HCT116 (cell line): ENCODE measurements around the gene LTO1. TPM values are rescaled to one million over a fixed set of nuclear protein-coding genes. Genes with fewer than 3 reads are reported as not detected.

Experiments
- ATAC-seq: fragments of 200-7000 bp; cut with Tn5 transposase; 2 replicates; pipeline ENCODE4 v1.9.1; 2020; ENCODE audit warnings: mild to moderate bottlenecking, moderate library complexity
- BruUV-seq: library from RNA; stranded (reverse); fragments of 400-500 nt; replicated peaks from 2 replicates; lab custom pipeline; 2021; lab: Mats Ljungman, UMichigan
- CTCF ChIA-PET: fragments of 300-600 bp; sonication (Branson Sonifier 250); formaldehyde crosslinking; loops from one replicate; lab custom pipeline; 2021; ENCODE audit warnings: antibody characterized with exemption; lab: Charles Lee
- POLR2A ChIA-PET: fragments of 300-600, 350-600 bp; sonication (Branson Sonifier 250); formaldehyde crosslinking; loops from one replicate; lab custom pipeline; 2021; ENCODE audit warnings: antibody characterized with exemption; lab: Charles Lee
- RAD21 ChIA-PET, 2 experiments: fragments of 300-600 bp; sonication (Branson Sonifier 250); formaldehyde crosslinking; loops; one replicate each; lab custom pipeline; 2023; ENCODE audit warnings: low total read pairs in 2 of 2; ENCODE audit not compliant: uncharacterized antibody in 2 of 2, unreplicated experiment in 2 of 2, low non-redundant PET in 1 of 2; lab: Charles Lee
- DNase-seq: peaks from one replicate; pipeline ENCODE4 v3.0.0-alpha.2; 2010; ENCODE audit warnings: low read depth, low spot score
- H2AFZ ChIP-seq: fragments of 200-600 bp; shearing (Covaris generic), sonication (generic); 2 replicates; pipeline ENCODE4 v1.6.1; 2017; ENCODE audit warnings: low read depth, mixed run types, mixed read lengths, antibody characterized with exemption, low read length; ENCODE audit not compliant: poor library complexity, severe bottlenecking
- H3K27ac ChIP-seq: 2 replicates; pipeline ENCODE4 v1.5.1; 2012; ENCODE audit warnings: low read depth, low read length
- H3K27me3 ChIP-seq: fragments of 200-600 bp; sonication (generic); 2 replicates; pipeline ENCODE4 v1.6.1; 2016; ENCODE audit warnings: mixed run types, low read length, mixed read lengths; ENCODE audit not compliant: insufficient read depth
- H3K36me3 ChIP-seq, 2 experiments: fragments of 200-500 bp in 1 of 2; fragments of 200-600 bp in 1 of 2; sonication (Bioruptor generic) in 1 of 2; sonication (generic) in 1 of 2; 2 replicates each; pipeline versions ENCODE4 v1.5.1 to v1.6.1; 2014 to 2016; ENCODE audit warnings: low read length in 2 of 2, inconsistent platforms in 1 of 2, mixed read lengths in 1 of 2, mixed run types in 1 of 2; ENCODE audit not compliant: insufficient read depth in 2 of 2, control insufficient read depth in 1 of 2
- H3K4me1 ChIP-seq, 2 experiments: fragments of 200-600 bp in 1 of 2; sonication (generic) in 1 of 2; 2 replicates each; pipeline versions ENCODE4 v1.5.1 to v1.6.1; 2012 to 2017; ENCODE audit warnings: low read length in 2 of 2, inconsistent platforms in 1 of 2, mild to moderate bottlenecking in 1 of 2, mixed read lengths in 1 of 2, mixed run types in 1 of 2, moderate library complexity in 1 of 2; ENCODE audit not compliant: insufficient read depth in 2 of 2, control insufficient read depth in 1 of 2
- H3K4me2 ChIP-seq: fragments of 200-600 bp; sonication (generic); 2 replicates; pipeline ENCODE4 v1.6.1; 2017; ENCODE audit warnings: mixed run types, low read length, mixed read lengths
- H3K4me3 ChIP-seq, 2 experiments: fragments of 200-600 bp in 1 of 2; sonication (generic) in 1 of 2; replicated peaks in 1 of 2; 2 replicates each; pipeline ENCODE4 v1.5.1; 2011 to 2016; ENCODE audit warnings: low read length in 2 of 2, control low read depth in 1 of 2, low read depth in 1 of 2, mild to moderate bottlenecking in 1 of 2, mixed read lengths in 1 of 2, mixed run types in 1 of 2
- H3K79me2 ChIP-seq: fragments of 200-600 bp; sonication (generic); 2 replicates; pipeline ENCODE4 v1.6.1; 2017; ENCODE audit warnings: mild to moderate bottlenecking, mixed run types, low read length, moderate library complexity, mixed read lengths; ENCODE audit not compliant: insufficient read depth
- H3K9ac ChIP-seq: fragments of 200-600 bp; sonication (generic); 2 replicates; pipeline ENCODE4 v1.6.1; 2016; ENCODE audit warnings: low read length, mixed read lengths
- H3K9me2 ChIP-seq: fragments of 200-600 bp; sonication (generic), shearing (Covaris generic); 2 replicates; pipeline ENCODE4 v1.6.1; 2017; ENCODE audit warnings: mixed run types, mild to moderate bottlenecking, moderate library complexity; ENCODE audit not compliant: insufficient read depth
- H3K9me3 ChIP-seq, 2 experiments: fragments of 200-500 bp in 1 of 2; fragments of 200-600 bp in 1 of 2; sonication (Bioruptor generic) in 1 of 2; sonication (generic) in 1 of 2; 2 replicates each; pipeline ENCODE4 v1.6.1; 2014 to 2017; ENCODE audit warnings: low read length in 2 of 2, mixed read lengths in 2 of 2, inconsistent platforms in 1 of 2, low read depth in 1 of 2, mild to moderate bottlenecking in 1 of 2, mixed run types in 1 of 2, moderate library complexity in 1 of 2; ENCODE audit not compliant: control insufficient read depth in 1 of 2, insufficient read depth in 1 of 2
- H4K20me1 ChIP-seq: fragments of 200-600 bp; sonication (generic), shearing (Covaris generic); 2 replicates; pipeline ENCODE4 v1.6.1; 2017; ENCODE audit warnings: mixed run types, mild to moderate bottlenecking, moderate library complexity; ENCODE audit not compliant: insufficient read depth
- CEBPB ChIP-seq: IDR thresholded peaks from 2 replicates; pipeline ENCODE4 v1.6.1; 2012; ENCODE audit warnings: low read depth
- ELF1 ChIP-seq: IDR thresholded peaks from 2 replicates; pipeline ENCODE4 v1.6.1; 2012; ENCODE audit warnings: low read depth, borderline replicate concordance
- EZH2 ChIP-seq: fragments of 200-600 bp; sonication (generic); IDR thresholded peaks from 2 replicates; pipeline ENCODE4 v1.6.1; 2017; ENCODE audit warnings: antibody characterized with exemption, mixed run types
- FOSL1 ChIP-seq: IDR thresholded peaks from 2 replicates; pipeline ENCODE4 v1.6.1; 2012; ENCODE audit warnings: low read depth
- JUND ChIP-seq: IDR thresholded peaks from 2 replicates; pipeline ENCODE4 v1.6.1; 2012
- POLR2AphosphoS5 ChIP-seq: IDR thresholded peaks from 2 replicates; pipeline ENCODE4 v1.6.1; 2011; ENCODE audit warnings: mild to moderate bottlenecking, low read depth, low read length, moderate library complexity
- RAD21 ChIP-seq: IDR thresholded peaks from 2 replicates; pipeline ENCODE4 v1.6.1; 2012; ENCODE audit warnings: low read depth, mild to moderate bottlenecking
- SP1 ChIP-seq: IDR thresholded peaks from 2 replicates; pipeline ENCODE4 v1.6.1; 2012; ENCODE audit warnings: low read depth
- SRF ChIP-seq: IDR thresholded peaks from 2 replicates; pipeline ENCODE4 v1.6.1; 2012; ENCODE audit warnings: low read depth
- TCF7L2 ChIP-seq: IDR thresholded peaks from 2 replicates; pipeline ENCODE4 v1.7.0; 2011; ENCODE audit warnings: borderline replicate concordance, inconsistent platforms; ENCODE audit not compliant: insufficient read depth, insufficient read length; ENCODE audit errors: extremely low read depth
- ZFX ChIP-seq: fragments of 450-650 bp; IDR thresholded peaks from 2 replicates; pipeline ENCODE4 v1.6.1; 2017
- intact Hi-C: fragments of 100-400 bp; cut with micrococcal nuclease; formaldehyde crosslinking; loops from 2 replicates; pipeline ENCODE4 v1.10.0; 2022
- total RNA-seq: library from RNA; stranded (reverse); gene quantifications from one replicate; pipeline ENCODE4 v1.2.1, GENCODE V29; 2021; ENCODE audit not compliant: unreplicated experiment

Gene LTO1
- total RNA-seq, 1 experiment from 2014 or later = 21.3 TPM

DNA sequence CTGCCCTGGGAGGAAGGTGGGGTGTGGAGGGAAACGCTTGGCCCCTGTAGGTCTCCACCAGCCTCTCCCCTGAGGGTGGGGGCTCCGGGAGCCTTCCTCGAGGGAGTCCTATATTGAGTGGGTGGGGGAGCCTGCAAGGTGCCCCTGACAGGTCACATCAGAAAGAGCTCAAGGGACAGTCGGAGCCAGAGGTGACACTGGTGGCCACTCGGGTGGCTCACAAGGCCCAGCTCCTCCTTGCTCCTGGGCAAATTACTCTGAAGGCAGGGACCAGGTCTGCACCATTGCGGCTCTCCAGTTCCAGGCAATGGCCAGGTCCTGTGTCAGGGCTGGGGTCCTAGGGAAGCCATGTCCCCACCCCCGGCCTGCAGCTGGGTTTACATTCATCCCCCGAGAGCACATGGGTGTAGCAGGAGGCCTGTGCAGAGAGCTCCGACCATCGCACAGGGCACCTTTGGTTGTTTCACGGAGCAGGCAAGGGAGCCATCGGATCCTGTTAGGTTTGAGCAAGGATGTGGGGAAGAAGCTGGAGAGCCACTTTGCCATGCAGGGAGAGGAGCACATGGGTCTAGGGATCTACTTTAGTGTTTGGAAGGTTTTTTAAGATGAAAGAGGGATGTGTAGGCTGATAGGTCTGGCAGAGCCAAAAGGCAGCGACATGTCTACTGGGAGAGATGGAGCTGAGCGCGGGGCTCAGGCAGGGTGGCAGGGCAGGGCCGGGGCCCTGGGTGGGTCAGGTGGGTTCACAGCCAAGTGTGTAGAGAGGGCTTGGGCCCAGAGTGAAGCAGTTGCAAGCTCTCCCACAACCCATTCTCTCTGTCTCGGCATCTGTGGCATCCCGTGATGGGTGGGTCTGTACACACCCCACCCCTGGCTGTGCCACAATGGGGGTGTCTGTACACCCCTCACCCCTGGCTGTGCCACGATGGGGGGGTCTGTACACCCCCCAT, 19.4 kb downstream of the LTO1 start:
- H3K9me3 ChIP-seq = no peaks in the 10 kb centered on the region
- H4K20me1 ChIP-seq = peaks cover 9% of the 10 kb centered on the region; the same call in 1 of the 2 replicates
- DNase-seq = no peak
- peaks cover 21 to 22% of the 10 kb centered on the region in 2 experiments; a peak in 3 of 4 replicates for H3K36me3 ChIP-seq
- peaks cover 0 to 40% of the 10 kb centered on the region in 2 experiments; a peak in 3 of 4 replicates for H3K4me1 ChIP-seq
- H3K4me2 ChIP-seq = no peak overlapping the region
- no peak overlapping the region for H3K4me3 ChIP-seq
- ChIA-PET CTCF (no interaction called here), RAD21 (no interaction called here), POLR2A (interaction anchor here (1.1 kb wide), 1 partner anchor 363 kb away, joined by 3 read pairs; no protein-coding TSS in a partner anchor)
- H3K27me3 ChIP-seq = no peaks in the 10 kb centered on the region
- intact Hi-C loops = no loop called here
- H3K79me2 ChIP-seq = peaks cover 14% of the 10 kb centered on the region; the same call in 1 of the 2 replicates
- no peak overlapping the region for H3K9ac ChIP-seq
- no peaks in the 10 kb centered on the region for H3K9me2 ChIP-seq
- no peak for TF ChIP-seq TCF7L2
- TF ChIP-seq POLR2AphosphoS5 = no peak
- TF ChIP-seq SRF = no peak
- TF ChIP-seq SP1 = no peak
- TF ChIP-seq, all 23 proteins: peak for 0
- no TSS peak for BruUV-seq
- Histone ChIP-seq H3K27ac (peak overlapping the region; percentile 29; the same call in 1 of the 2 replicates), H2AFZ (no peak overlapping the region)
- peak; percentile 15; the same call in 1 of the 2 replicates for ATAC-seq

DNA sequence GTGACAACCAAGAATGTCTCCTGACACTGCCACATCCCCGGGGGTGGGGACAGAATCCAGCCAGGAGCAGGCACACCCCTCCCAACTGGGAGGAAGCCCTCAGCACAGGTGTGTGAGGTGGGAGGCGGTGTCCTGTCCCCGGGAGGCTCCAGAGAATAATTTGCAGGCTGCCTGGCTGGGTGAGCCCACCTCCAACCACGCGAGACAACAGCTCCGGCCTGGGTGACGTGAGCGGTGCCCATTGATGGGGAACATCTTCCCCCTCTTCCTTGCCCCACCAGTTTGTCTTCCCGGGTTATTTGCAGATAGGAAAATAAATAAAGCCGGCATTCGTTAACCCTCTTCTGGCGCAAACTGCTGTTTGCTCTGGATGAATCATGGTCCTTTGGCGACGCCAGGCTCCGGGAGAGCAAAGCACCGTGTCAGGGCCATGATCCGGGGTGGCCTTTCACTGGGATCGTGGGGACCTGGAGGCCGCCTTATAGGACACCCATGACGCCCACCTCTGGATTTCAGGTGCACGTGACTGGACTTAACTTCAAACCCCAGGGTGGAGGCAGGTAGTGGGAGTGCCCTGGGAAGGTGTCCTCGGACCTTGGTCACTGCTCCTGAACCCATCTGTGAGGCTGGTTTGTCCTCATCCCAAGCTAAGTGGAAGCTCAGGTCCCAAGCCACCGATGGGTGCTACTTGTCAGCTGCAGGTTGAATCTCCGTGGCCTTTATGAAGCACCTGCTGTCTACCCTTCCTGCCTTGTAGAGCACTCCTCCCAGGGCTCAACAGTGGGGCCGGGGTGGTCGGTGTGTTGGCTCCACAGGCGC, 20.3 kb downstream of the LTO1 start:
- H3K27ac ChIP-seq = peak overlapping the region; percentile 29
- peaks cover 23% of the 10 kb centered on the region; the same call in 1 of the 2 replicates for H3K79me2 ChIP-seq
- ChIA-PET RAD21 (no interaction called here), POLR2A (no interaction called here), CTCF (no interaction called here)
- peak overlapping the region; percentile 28 for H3K4me2 ChIP-seq
- H3K27me3 ChIP-seq = no peaks in the 10 kb centered on the region
- 0 out of 2 replicates have a peak overlapping the region, but pooled peaks have one; percentile 20 for H3K9ac ChIP-seq
- no peak overlapping the region for H3K4me3 ChIP-seq
- peaks cover 9% of the 10 kb centered on the region; the same call in 1 of the 2 replicates for H4K20me1 ChIP-seq
- H3K36me3 ChIP-seq = peaks cover 27 to 30% of the 10 kb centered on the region in 2 experiments; a peak in 3 of 4 replicates
- TF ChIP-seq JUND (peak; percentile 48; the same call in 1 of the 2 replicates), RAD21 (peak; percentile 51), POLR2AphosphoS5 (peak; percentile 53; the same call in 1 of the 2 replicates), FOSL1 (no peak), ELF1 (no peak), ZFX (no peak), EZH2 (no peak), CEBPB (no peak)
- intact Hi-C loops = no loop called here
- no peaks in the 10 kb centered on the region for H3K9me3 ChIP-seq
- H2AFZ ChIP-seq = no peak overlapping the region
- ATAC-seq (peak; percentile 63), DNase-seq (no peak)
- no peaks in the 10 kb centered on the region for H3K9me2 ChIP-seq
- no TSS peak for BruUV-seq
- peaks cover 0 to 48% of the 10 kb centered on the region in 2 experiments; a peak in 3 of 4 replicates for H3K4me1 ChIP-seq
